MM.1S (cell line): Measurements from ENCODE around the gene SDE2.
"Not testable (repeated sequence)": the region's sequence is repeated elsewhere in the genome, so short reads cannot be mapped to it uniquely, and the experiment has no call there.

Source experiments
- DNase-seq: peaks from one replicate; pipeline ENCODE4 v3.0.0-alpha.2; 2015
- H2AFZ ChIP-seq: fragments of 300-600 bp; sonication (generic); 2 replicates; pipeline ENCODE4 v1.6.0; 2016; ENCODE audit warnings: antibody characterized with exemption, low read length
- H3F3A ChIP-seq: fragments of 300-600 bp; sonication (generic); 2 replicates; pipeline ENCODE4 v1.6.1; 2016; ENCODE audit warnings: mild to moderate bottlenecking, antibody characterized with exemption, low read length, moderate library complexity, mixed read lengths; ENCODE audit not compliant: insufficient read depth
- H3K27ac ChIP-seq: fragments of 300-600 bp; sonication (generic); 2 replicates; pipeline ENCODE4 v1.5.1; 2016; ENCODE audit warnings: mild to moderate bottlenecking, low read length
- H3K27me3 ChIP-seq: fragments of 300-600 bp; sonication (generic); replicated peaks from 2 replicates; pipeline ENCODE4 v1.6.0; 2016; ENCODE audit warnings: low read length; ENCODE audit not compliant: insufficient read depth
- H3K36me3 ChIP-seq: fragments of 300-600 bp; sonication (generic); replicated peaks from 2 replicates; pipeline ENCODE4 v1.6.1; 2016; ENCODE audit warnings: mild to moderate bottlenecking, low read length, mixed read lengths; ENCODE audit not compliant: insufficient read depth
- H3K4me1 ChIP-seq: fragments of 300-600 bp; sonication (generic); 2 replicates; pipeline ENCODE4 v1.6.1; 2016; ENCODE audit warnings: low read length, mixed read lengths
- H3K4me2 ChIP-seq: fragments of 300-600 bp; sonication (generic); 2 replicates; pipeline ENCODE4 v1.6.0; 2016; ENCODE audit warnings: low read depth, low read length
- H3K4me3 ChIP-seq: fragments of 300-600 bp; sonication (generic); 2 replicates; pipeline ENCODE4 v1.5.1; 2016; ENCODE audit warnings: low read length, mixed read lengths
- H3K79me2 ChIP-seq: fragments of 300-600 bp; sonication (generic); 2 replicates; pipeline ENCODE4 v1.6.1; 2016; ENCODE audit warnings: mixed run types, low read length, mixed read lengths
- H3K9ac ChIP-seq: fragments of 300-600 bp; sonication (generic); 2 replicates; pipeline ENCODE4 v1.6.1; 2016; ENCODE audit warnings: low read length, mixed read lengths
- H3K9me2 ChIP-seq: fragments of 300-600 bp; sonication (generic); replicated peaks from 2 replicates; pipeline ENCODE4 v1.6.1; 2016; ENCODE audit warnings: mild to moderate bottlenecking, low read length, mixed read lengths; ENCODE audit not compliant: insufficient read depth
- H3K9me3 ChIP-seq: fragments of 300-600 bp; sonication (generic); replicated peaks from 2 replicates; pipeline ENCODE4 v1.6.1; 2016; ENCODE audit warnings: mild to moderate bottlenecking, low read length, mixed read lengths; ENCODE audit not compliant: insufficient read depth
- H4K20me1 ChIP-seq: fragments of 300-600 bp; sonication (generic); 2 replicates; pipeline ENCODE4 v1.6.1; 2016; ENCODE audit warnings: mild to moderate bottlenecking, low read length, moderate library complexity, mixed read lengths; ENCODE audit not compliant: insufficient read depth
- EZH2 ChIP-seq: fragments of 300-600 bp; sonication (generic); optimal IDR thresholded peaks from 2 replicates; pipeline ENCODE3; 2017; ENCODE audit warnings: low read depth, mild to moderate bottlenecking, antibody characterized with exemption, low read length, mixed read lengths
- EZH2phosphoT487 ChIP-seq: fragments of 300-600 bp; sonication (generic); IDR thresholded peaks from 2 replicates; pipeline ENCODE4 v1.6.1; 2018; ENCODE audit warnings: antibody characterized with exemption, low read length
- TF ChIP-seq, protein P1 (sequence below): fragments of 300-600 bp; sonication (generic); IDR thresholded peaks from 2 replicates; pipeline ENCODE4 v1.5.1; 2016; ENCODE audit warnings: antibody characterized with exemption, low read length, mixed read lengths

Gene SDE2

DNA sequence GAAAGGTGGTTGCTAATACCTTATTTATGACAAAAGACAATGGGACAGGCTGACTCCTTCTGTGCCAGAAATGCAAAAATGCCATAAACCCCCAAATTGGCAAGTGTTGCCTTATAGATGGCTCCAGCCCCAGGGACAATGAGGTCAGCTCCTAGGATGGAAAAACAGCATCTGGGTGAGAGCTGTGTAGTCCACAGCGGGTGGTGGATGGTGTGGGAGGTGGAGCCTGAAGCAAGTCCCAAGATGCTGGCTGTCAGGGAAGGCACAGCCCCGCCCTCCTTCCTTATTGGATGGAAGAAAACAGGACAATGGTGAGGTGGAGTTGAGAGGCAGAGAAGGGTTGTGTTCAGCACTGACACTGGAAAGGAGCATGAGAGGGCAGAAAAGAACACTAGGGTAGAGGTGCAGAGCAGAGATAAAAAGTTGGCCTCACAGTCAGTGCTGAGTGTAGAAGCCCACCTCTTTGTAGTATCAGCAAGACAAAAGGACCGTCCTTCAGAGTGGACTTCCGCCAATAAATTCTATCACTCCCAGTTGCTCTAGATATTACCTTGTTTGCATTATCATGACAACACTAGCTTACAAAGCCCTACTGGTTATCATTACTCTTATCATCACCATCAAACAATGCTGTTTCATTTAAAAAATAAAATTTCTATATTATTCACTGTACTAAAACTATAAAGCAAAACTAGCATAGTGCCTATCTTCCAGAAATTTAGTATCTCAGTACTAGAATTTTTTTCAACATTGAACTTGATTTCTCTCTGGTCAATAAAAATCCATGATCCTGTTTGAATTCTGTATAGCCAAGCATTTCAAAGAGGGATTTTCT is 3.7 kb upstream of the SDE2 start:
- TF ChIP-seq EZH2 (no peak), EZH2phosphoT487 (no peak)
- Histone ChIP-seq H3K79me2 (peaks cover 13% of the 10 kb centered on the region), H3K4me2 (no peak overlapping the region), H3K4me3 (no peak overlapping the region), H3K4me1 (0 out of 2 replicates have a peak, but pooled peaks cover 8% of the 10 kb centered on the region), H3F3A (peaks cover 16% of the 10 kb centered on the region), H3K9me3 (no peaks in the 10 kb centered on the region), H2AFZ (no peak overlapping the region), H3K27ac (no peak overlapping the region), H3K9ac (no peak overlapping the region), H3K36me3 (no peaks in the 10 kb centered on the region), H4K20me1 (no peaks in the 10 kb centered on the region), H3K27me3 (no peaks in the 10 kb centered on the region), H3K9me2 (no peaks in the 10 kb centered on the region)
- no peak for DNase-seq

DNA sequence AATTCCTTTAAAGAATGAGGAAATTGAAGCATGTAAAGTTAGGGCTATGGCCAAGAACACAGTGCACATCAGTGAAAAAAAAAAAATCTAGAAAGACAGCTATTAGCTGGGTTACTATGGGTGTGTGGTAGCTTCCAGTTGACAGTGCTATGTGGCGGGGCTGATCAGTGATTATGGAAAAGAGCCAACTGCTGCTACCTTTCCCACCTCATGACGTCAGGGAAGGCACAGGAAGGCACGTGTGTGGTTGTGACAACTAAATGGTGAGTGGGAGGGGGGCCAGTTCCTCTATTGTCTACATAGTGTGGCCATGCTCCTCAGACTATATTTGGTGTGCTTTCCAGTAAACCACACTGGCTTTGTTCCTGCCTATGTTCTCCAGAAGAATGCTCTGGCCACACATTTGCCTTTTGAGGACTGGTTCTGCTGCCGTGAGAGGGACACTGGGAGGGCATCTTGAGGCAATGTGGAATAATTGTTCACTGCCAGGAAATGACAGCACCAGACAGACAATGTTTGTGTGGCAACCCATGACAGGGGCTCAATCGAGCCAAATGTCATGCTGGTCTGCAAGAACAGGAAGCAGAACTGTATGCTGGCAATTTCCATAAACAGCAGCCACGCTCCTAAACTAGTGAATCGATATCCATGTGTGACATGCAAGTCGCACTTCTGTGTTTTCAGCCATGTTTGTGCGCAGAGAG is 3.0 kb upstream of the SDE2 start:
- Histone ChIP-seq H3K4me2 (no peak overlapping the region), H3K79me2 (peaks cover 21% of the 10 kb centered on the region), H3K27me3 (no peaks in the 10 kb centered on the region), H3K36me3 (no peaks in the 10 kb centered on the region), H2AFZ (no peak overlapping the region), H3K4me1 (peaks cover 15% of the 10 kb centered on the region), H4K20me1 (no peaks in the 10 kb centered on the region), H3K9ac (no peak overlapping the region), H3F3A (peaks cover 16% of the 10 kb centered on the region), H3K4me3 (no peak overlapping the region), H3K27ac (no peak overlapping the region), H3K9me3 (no peaks in the 10 kb centered on the region), H3K9me2 (no peaks in the 10 kb centered on the region)
- DNase-seq: no peak
- TF ChIP-seq EZH2phosphoT487: no peak
- no peak for TF ChIP-seq EZH2
- TF ChIP-seq, protein P1, sequence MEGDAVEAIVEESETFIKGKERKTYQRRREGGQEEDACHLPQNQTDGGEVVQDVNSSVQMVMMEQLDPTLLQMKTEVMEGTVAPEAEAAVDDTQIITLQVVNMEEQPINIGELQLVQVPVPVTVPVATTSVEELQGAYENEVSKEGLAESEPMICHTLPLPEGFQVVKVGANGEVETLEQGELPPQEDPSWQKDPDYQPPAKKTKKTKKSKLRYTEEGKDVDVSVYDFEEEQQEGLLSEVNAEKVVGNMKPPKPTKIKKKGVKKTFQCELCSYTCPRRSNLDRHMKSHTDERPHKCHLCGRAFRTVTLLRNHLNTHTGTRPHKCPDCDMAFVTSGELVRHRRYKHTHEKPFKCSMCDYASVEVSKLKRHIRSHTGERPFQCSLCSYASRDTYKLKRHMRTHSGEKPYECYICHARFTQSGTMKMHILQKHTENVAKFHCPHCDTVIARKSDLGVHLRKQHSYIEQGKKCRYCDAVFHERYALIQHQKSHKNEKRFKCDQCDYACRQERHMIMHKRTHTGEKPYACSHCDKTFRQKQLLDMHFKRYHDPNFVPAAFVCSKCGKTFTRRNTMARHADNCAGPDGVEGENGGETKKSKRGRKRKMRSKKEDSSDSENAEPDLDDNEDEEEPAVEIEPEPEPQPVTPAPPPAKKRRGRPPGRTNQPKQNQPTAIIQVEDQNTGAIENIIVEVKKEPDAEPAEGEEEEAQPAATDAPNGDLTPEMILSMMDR: no peak

DNA sequence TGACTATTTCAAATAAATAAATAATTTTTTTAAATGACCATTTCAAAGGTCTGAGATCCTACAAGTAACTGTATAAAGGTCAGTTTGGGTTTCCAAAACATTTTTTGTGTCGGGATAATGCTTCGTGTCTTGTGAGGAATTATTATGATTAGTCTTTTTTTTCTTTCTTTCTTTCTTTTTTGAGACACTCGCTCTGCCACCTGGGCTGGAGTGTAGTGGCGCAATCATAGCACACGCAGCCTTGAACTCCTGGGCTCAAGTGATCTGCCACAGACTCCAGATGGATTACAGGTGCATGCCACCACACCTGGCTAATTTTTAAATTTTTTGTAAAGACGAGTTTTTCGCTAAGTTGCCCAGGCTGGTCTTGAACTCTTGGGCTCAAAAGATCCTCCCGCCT is 1.9 kb upstream of the SDE2 start:
- no peak for DNase-seq
- Histone ChIP-seq H3K4me1 (peaks cover 24% of the 10 kb centered on the region), H3K27me3 (no peaks in the 10 kb centered on the region), H3K27ac (no peak overlapping the region), H3K4me2 (no peak overlapping the region), H3K4me3 (no peak overlapping the region), H2AFZ (no peak overlapping the region), H4K20me1 (no peaks in the 10 kb centered on the region), H3K9me2 (no peaks in the 10 kb centered on the region), H3K36me3 (no peaks in the 10 kb centered on the region; the same call in 1 of the 2 replicates), H3K79me2 (peaks cover 31% of the 10 kb centered on the region), H3F3A (peaks cover 20% of the 10 kb centered on the region), H3K9me3 (no peaks in the 10 kb centered on the region), H3K9ac (no peak overlapping the region)
- TF ChIP-seq, protein P1: no peak
- TF ChIP-seq EZH2phosphoT487: no peak
- no peak for TF ChIP-seq EZH2

DNA sequence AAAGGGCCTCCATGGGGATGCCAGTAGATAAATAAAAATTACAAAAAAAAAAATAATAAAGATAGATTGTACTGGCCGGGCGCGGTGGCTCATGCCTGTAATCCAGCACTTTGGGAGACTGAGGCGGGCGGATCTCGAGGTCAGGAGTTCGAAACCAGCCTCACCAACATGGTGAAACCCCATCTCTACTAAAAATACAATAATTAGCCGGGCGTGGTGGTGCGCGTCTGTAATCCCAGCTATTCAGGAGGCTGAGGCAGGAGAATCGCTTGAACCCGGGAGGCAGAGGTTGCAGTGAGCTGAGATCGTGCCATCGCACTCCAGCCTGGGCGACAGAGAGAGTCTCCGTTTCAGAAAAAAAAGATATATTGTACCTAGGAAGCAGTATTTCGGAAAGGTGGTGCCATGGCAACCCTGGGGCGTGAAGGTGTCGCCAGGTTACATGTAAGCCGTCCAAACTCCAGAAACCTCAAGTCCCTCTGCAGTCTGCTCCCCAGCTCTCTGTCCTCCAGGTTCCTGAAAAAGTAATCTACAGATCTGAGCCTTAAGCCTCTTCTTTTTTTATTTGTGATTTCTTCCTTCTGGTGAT is 1.4 kb upstream of the SDE2 start:
- not testable (repeated sequence) for H3K9me3 ChIP-seq, H3K9me2 ChIP-seq, H3K36me3 ChIP-seq, DNase-seq, H4K20me1 ChIP-seq, H3K27me3 ChIP-seq
- H3K9ac ChIP-seq: peak overlapping the region; percentile 91
- peak overlapping the region; percentile 67 for H3K4me3 ChIP-seq
- H3K27ac ChIP-seq: peak overlapping the region; percentile 96; the same call in 1 of the 2 replicates
- H3K4me1 ChIP-seq: peaks cover 29% of the 10 kb centered on the region
- peaks cover 20% of the 10 kb centered on the region for H3F3A ChIP-seq
- peak overlapping the region; percentile 83 for H3K4me2 ChIP-seq
- peak overlapping the region; percentile 55; the same call in 1 of the 2 replicates for H2AFZ ChIP-seq
- H3K79me2 ChIP-seq: peaks cover 36% of the 10 kb centered on the region
